ENCODE measurements around the gene SBF2.
"Not testable (repeated sequence)": the region's sequence is repeated elsewhere in the genome, so short reads cannot be mapped to it uniquely, and the experiment has no call there.

SBF2 gene

DNA sequence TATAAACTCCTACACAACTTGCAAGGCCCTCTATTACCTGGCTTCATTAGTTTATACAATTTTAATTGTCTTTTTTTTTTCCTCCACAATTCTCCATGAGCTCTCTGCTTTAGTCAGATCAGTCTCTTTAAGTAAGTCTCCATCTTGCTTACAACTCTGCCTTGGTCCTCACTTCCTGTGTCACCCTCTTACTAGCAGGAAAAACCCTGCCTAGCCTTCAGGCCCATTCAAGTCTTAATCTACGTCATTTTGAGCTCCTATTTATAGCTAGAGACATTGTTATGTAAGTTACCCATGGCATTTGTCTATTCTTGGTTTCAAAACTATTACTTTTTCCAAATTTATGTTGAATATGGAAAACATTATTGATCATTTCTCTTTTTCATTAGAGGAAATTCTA is 177.4 kb downstream of the SBF2 start:
- no peak for DNase-seq (ENCODE audit: low spot score)

DNA sequence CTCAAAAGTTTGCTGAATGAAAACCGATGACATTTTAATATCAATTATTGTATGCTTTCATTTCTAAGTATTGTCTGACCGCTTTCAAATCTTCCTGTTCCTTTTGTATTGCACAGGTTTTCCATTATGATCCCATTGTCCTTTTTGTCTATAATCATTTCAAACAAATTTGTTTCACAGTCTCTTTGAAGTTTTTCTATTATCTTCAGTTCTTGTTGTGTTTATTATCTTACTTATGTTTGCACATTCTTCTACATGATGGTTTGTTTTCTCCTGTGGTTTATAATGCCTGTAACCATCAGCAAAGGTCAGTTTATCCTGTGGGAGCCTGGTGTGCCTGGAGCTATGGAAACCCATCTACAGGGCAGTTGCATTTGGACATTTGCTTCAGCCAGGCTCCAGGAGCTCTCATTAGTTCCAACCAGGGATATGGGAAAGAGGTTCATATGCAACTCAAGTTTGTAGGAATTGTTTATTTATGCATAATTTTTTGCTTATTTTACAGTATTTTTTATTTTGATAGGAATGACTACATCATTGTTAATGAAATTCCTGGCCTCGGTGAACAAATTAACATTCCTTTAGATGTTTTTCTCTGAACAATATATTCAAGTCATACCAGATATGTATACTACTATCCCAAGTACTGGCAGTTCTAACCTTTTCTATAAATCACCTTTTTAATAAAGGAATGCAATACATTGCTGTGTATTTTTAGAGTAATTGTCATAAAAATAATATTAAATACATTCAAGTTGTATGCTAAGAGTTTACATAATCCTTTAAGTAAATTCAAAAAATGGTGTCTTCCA is 179.2 kb downstream of the SBF2 start:
- DNase-seq (ENCODE audit: low spot score), result no peak

DNA sequence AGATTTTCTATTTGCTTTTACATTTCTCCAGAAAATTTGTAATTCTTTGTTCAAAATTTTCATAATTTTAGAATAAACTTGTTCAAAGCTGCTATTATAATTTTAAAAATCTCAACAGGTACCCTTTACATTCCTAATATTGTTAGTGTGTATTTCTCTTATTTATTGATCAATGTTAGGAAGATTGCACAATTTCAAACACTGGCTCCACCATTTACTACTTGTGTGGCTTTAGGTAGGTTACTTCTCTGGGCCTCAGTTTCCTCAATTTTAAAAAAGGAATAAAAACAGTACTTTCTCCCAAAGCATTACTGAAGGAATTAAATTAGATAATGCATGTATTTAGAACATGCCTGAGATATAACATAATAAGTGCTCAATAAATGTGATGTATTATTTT is 180.2 kb downstream of the SBF2 start:
- DNase-seq (ENCODE audit: low spot score), result no peak

DNA sequence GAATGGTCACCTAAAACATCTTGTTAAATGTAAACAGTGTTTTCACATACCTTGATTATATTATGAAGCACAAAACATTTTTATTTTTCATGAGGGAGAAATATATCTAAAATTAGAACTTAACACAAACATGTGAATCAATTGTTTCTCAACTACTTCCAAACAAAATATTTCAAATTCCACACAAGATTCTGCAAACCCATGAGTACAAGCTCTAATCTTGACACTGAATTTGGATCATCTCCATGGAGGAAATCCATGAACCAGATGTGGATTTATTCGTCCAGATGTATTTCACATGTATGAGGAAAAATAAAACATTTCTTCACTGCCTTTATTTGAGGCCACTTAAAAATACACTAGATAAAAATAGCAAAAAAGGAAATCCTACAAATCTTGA is 184.2 kb downstream of the SBF2 start:
- no peak for DNase-seq (ENCODE audit: low spot score)

DNA sequence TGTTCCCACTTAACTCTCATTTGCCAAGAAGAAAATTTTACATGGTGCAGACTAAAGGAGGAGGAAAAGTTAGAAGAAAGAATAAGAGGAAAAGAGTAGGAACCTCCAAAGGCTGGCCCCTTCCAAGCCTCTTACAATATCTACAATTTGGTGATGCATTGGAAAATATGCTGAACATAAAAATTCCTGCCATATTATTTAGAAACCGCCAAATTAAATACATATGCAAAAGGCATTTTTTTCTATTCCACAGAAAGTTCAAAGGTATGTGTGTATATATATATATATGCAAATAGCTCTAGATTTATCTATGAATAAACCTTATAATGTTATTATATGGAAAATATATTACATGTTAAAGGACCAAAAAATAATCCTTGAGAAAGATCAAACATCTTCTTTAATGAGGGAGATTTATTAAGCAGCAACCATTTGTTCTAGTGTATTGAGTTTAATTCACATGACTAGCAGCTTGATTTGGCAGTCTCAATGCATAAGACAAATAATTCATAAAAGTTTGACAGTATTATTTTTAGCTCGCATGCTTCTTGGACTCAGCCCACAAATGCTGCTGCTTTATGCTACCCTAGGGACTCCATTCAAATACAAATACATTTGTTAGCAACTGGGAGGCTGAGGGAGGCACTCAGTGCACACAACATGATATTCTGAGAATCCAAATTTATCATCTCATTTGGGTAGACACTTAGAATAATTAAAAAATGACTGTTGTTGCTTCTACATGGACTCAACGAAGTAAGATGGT is 184.9 kb downstream of the SBF2 start:
- no peak for DNase-seq (ENCODE audit: low spot score)

DNA sequence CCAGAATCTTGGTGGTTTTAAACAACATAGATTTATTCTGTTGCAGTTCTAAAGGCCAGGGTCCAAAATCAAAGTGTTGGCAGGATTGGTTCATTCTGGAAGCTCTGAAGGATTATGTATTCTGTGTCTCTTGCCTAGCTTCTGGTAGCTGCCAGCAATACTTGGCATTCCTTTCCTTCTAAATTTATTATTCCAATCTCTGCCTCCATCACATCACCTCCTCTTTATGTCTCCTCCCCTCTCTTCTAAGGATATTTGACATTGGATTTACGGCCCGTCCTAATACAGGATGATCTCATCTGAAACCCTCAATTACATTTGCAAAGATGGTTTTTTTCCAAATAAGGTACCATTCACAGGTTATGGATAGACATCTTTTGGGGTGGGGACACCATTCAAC is 186.5 kb downstream of the SBF2 start:
- no peak for DNase-seq (ENCODE audit: low spot score)

DNA sequence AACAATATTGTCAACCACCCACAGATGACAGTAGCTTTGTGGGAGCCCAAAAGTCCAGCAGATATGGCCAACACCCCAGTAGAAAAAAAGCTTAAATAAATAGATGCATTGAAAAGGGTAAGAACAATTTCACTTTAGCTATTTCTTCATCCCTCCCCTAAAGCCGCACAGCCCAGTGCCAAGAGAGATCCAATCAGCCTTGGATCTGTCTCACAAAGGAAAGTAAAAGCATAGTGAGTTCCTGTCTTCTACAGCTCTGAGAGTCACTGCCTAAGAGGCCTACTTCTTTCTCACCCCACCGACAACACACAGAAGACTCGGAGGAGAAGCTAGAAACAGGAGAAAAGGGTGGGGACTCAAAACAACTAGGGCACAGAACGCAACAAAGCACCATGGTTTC is 196.4 kb downstream of the SBF2 start:
- no peak for DNase-seq (ENCODE audit: low spot score)

DNA sequence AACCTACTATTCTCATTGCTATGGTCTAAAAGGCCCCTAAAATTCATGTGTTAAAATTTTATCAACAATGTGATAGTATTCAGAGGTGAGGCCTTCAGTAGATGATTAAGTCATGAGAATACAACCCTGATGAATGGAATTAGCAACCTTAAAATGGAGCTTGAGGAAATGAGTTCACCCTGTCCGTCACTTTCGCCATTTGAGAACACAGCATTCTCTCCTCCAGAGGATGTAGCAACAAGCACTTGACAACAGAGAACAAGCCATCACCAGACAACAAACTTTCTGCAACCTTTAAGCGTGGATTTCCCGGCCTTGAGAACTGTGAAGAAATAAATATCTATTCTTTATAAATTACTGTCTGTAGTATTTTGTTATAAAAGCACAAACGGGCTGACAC is 197.0 kb downstream of the SBF2 start:
- DNase-seq (ENCODE audit: low spot score), result no peak

DNA sequence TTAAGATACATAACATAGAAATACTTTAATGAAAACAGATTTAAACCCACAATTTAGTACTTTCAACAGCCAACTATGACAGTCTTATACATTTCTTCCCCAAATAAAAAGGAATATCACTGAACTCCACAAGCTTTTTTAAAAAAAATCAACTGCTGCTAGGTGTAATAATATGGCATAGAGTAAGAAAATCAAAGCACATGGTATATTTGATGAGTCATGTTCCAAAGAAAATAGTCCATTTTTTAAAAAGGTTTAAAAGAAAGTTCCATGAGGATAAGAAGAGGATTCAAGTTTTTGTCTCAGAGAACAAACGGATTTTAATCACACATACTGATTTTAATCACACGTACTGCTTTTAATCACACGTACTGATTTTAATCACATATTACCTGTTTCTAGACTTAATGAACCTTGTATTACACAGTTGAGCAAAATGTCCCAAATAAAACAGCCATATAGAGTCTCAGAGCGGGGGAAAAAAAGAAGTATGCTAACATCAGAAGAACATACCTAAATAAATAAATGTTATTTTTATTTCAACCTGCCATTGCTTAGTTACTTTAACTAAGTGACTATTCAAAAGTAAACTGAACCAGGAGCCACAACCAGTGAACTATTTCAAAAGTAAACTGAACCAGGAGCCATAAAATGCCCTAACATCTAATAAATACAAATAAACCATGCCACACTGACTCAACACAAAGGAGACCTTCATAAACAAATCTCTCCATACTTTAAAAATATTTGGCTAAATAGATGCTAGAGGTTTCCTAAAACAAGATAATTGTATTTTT is 198.4 kb downstream of the SBF2 start:
- DNase-seq (ENCODE audit: low spot score), result no peak

DNA sequence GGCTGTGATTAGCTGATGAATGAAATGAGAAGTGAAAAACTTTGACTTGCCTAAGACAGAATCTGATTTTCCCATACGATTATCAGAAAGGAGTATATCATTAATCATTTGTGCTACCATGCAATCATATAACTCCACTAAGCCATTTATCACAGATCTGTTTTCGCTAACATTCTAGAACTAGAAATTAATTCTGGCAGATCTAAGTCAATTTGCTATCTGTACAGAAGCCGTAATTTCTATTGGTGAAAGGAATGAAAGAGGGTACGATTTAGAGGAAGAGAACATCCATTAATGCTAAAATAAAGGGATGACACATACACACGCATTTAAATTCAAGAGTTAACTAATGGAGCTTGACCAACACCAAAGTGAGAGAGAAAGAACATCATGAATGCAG is 201.6 kb downstream of the SBF2 start:
- no peak for DNase-seq (ENCODE audit: low spot score)

DNA sequence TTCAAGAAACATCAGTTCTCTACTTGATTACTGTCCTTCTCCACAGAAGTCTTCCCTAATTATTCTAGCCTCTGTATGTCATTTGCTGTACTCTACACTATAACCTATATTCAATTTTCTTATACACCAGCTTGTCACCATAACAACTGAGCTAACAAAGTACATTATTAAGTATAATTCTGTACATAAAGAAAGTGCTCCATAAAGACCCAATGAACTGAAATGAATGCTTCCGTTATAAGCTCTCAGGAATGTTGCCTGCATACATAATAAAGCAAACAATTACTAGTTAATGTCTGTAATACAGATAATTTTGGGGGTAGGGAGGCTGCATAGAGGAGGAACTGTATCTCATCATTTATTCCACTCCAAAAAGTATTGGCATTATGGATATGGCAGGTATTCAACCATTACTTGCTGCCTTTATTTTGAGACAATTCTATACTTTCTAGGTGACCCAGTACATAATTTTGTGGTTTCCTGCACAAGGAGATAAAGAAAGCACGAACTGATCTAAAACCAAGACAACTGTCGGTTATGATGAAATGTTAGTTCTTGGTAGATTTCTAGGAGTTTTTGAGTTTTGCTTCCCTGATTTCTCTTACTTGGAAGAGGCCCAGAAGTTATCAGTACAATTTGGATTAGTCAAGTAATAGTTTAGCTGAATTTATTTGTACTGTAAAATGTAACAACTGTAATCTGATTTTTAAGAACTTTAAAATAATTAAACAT is 202.5 kb downstream of the SBF2 start:
- no peak for DNase-seq (ENCODE audit: low spot score)

DNA sequence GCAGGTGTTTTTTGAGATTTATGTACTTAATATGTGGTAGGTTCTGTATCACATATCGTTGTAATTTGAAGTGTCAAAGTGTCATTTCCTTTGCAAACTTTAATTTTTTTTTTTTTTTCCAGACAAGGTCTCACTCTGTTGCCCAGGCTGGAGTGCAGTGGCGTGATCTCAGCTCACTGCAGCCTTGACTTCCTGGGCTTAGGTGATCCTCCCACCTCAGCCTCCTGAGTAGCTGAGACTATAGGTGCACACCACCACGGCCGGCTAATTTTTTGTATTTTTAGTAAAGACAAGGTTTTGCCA is 206.1 kb downstream of the SBF2 start:
- DNase-seq (ENCODE audit: low spot score), result not testable (repeated sequence)

DNA sequence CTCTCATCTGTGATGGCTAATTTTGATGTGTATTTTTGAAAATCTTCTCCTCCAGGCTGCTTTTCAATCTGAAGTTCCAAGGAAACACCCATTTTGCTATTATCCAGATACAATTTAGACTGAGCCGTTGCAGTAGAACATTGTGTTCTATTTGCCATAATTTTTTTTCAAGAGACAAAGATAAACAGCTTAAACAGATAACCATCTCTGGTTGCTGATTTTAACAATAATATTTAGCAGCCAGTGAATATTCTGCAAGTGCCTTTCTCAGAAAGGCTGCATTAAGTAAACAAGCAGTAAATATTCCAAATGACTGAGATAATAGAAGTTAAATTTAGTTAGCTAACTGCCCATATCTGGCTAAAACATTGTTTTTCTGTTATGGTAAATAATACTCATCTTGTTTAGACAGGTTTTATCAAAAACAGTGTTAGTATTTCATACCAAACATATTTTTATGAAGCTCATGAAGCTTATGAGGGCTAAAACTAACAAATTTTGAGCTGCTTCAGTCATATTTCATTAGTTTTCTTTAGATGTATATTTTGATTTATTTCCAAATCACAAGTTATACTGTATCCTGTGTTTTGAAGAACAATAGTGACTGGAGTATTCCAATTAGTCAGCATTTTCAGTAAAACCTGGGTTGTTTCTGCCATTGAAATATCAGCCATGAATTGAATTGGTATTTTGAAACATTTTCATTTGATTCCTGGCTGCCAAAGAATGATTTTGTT is 206.7 kb downstream of the SBF2 start:
- DNase-seq (ENCODE audit: low spot score), result no peak

DNA sequence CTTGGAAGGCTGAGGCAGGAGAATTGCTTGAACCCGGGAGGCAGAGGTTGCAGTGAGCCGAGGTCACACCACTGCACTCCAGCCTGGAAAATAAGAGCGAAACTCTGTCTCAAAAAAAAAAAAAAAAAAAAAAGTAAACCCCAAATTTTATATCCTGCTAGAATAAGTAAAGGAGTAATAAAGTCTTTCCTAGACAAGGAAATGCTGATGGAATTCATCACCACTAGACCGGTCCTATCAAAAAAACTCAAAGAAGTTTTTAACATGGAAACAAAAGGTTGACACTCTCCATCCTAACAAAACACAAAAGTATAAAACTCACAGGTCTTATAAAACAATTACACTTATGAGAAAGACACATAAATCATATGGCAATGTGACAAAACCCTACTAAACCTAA is 213.9 kb downstream of the SBF2 start:
- DNase-seq (ENCODE audit: low spot score), result no peak

DNA sequence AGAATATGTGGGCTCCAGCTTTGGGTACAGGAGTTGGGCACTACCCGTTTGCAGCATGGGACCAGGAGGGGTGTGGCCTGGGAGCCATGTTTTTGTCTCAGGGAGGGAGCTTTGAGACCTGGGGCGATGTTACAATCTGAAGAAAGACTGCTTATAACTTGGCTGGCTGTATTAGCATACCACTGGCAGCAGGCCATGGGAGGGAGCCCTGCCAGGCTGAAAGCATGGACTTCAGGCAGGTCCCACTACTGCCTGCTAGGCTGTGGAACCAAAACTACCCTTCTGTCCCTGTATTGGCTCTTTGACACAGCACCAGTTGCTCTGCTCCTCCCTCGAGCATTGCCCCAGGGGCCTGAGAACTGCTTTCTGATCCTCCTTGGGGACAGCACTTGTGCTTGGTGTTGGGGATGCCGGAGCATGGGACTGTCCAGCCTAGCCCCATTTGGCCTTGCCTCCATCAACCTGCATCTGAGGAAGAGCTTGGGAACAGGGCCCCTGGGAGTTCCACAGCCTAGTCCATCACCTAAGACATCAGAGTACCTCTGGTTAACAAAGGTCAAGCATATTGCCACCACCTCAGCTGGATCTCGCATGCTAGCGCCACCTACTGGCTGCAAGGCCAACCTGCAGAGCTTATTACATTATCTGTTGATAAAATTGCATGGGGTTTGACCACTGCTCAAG is 217.4 kb downstream of the SBF2 start:
- peak; percentile 23 for DNase-seq (ENCODE audit: low spot score)

DNA sequence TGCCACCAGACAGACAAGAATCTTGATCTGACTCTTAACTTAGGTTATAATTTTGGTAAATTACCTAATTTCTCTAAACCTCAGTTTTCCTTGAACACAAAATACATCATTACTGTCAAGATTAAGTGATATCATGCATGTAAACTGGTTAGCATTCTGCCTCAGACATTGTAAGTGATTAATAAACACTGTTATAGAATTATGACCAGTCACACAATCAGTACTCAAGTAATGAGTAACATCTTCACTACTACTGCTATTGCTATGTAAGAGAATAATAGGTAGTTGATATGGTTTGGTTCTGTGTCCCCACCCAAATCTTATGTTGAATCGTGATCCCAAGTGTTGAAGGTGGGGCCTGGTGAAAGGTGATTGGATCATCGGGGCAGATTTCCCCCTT is 218.9 kb downstream of the SBF2 start:
- DNase-seq (ENCODE audit: low spot score), result no peak

DNA sequence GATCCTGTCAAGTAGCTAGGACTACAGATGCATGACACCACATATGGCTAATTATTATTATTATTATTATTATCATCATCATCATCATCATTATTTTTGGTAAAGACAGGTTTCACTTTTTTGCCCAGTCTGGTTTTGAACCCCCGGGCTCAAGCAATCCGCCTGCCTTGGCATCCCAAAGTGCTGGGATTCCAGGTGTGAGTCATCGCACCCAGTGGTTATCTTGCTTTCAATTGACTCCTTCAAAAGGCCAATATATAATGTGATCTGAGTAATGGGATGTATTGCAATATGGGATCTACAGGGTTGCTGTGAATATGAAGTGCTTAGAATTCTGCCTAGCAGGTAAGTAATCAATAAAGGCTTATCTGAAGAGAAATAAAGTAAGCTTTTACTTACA is 221.2 kb downstream of the SBF2 start:
- no peak for DNase-seq (ENCODE audit: low spot score)

DNA sequence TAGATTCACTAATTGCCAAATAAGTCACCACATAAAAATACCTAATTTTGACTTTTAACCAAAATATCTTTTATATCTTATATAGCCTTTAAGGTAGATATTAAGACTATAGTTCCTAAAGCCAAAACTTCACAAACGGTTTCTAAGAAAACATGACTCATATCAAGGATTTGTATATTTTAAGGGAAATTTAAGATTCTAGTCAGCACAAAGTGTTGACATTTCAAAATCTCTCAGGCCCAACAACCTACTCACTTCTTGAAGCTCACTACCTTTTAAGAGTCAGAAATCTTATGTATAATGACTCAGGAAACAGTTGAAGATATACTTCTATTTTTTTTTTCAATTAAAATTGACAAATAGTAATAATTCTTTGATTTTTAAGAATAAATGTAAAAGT is 221.9 kb downstream of the SBF2 start:
- DNase-seq (ENCODE audit: low spot score), result no peak

DNA sequence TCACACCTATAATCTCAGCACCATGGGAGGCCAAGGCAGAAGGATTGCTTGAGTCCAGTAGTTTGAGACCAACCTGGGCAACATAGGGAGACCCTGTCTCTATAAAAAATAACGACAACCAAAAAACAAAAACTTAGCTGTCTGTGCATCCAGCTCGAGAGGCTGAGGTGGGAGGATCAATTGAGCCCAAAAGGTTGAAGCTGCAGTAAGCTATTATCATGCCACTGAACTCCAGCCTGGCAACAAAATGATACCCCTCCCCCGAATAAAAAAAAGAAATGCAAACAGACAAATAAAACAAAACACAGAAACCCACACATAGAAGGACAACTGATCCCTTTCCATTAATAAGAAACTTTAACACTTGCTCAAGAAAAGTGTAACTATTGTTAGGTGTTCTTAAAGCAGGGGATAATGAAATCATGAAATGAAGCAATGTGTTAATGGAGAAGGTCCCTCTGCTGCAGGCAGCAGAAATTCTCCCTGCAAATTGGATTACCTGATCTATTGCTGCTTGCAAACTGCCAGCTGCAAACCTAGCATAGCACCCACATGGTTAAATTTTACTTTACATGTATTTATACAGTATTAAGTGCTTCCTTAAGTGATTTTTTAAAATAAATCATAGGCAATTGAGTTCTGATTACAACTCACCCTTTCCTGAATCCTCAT is 226.3 kb downstream of the SBF2 start:
- no peak for DNase-seq (ENCODE audit: low spot score)

DNA sequence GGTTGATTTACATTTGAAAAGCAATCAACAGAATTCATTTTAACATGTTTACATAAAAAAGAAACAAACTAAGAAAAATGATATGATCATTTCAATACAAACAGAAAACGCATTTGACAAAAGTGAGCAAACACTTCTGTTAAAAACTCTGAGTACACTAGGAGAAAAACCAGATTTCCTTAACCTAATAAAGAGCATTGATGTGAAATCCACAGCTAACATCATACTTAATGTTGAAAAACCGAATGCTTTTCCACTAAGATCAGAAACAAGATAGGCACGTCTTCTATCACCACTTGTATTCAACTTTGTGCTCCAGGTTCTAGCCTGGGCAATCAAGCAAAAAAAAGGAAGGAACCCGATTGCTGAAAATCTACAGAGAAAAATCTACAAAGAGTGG is 227.6 kb downstream of the SBF2 start:
- DNase-seq (ENCODE audit: low spot score), result no peak

DNA sequence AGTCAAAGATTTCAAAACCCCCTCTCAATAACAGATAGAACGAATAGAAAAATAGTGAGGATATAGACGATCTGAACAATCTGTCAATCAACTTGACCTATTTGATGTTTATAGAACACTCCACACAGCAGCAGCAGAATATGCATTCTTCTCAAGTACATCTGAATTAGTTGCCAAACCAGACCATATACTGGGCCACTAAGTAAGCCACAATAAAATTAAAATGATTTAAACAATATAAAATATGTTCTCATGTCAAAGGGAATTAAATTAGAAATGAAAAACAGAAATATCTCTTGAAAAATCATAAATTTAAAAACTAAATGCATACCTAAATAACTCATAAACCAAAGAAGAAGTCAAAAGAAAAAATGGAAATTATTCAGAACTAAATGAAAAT is 229.2 kb downstream of the SBF2 start:
- no peak for DNase-seq (ENCODE audit: low spot score)
